OCI-LY3 (cell line): ENCODE measurements around the gene SH2D2A.

ENCODE experiments used
- H2AFZ ChIP-seq: fragments of 200-600, 300-600 bp; shearing (Covaris generic); 2 replicates; pipeline ENCODE4 v1.6.0; 2014; ENCODE audit warnings: antibody characterized with exemption, low read depth, low read length
- H3K27ac ChIP-seq: fragments of 200-600, 300-600 bp; sonication (generic); 2 replicates; pipeline ENCODE4 v1.5.1; 2014; ENCODE audit warnings: mild to moderate bottlenecking, low read length, moderate library complexity, mixed read lengths
- H3K27me3 ChIP-seq: fragments of 200-600, 300-600 bp; sonication (generic); 2 replicates; pipeline ENCODE4 v1.6.1; 2014; ENCODE audit warnings: low read depth, low read length, mixed read lengths
- H3K36me3 ChIP-seq: fragments of 200-600, 300-600 bp; sonication (generic); replicated peaks from 2 replicates; pipeline ENCODE3; 2014; ENCODE audit warnings: low read depth, low read length, mixed read lengths
- H3K4me1 ChIP-seq: fragments of 300-600, 200-600 bp; sonication (generic); 2 replicates; pipeline ENCODE4 v1.6.1; 2014; ENCODE audit warnings: low read length, mixed read lengths
- H3K4me2 ChIP-seq: fragments of 200-600, 300-600 bp; sonication (generic); 2 replicates; pipeline ENCODE4 v1.6.1; 2014; ENCODE audit warnings: low read length, mixed read lengths
- H3K4me3 ChIP-seq: fragments of 300-600, 200-600 bp; sonication (generic); 2 replicates; pipeline ENCODE4 v1.5.1; 2014; ENCODE audit warnings: antibody characterized with exemption, mild to moderate bottlenecking, low read length, moderate library complexity
- H3K79me2 ChIP-seq: fragments of 300-600, 200-600 bp; shearing (Covaris generic); 2 replicates; pipeline ENCODE4 v1.6.1; 2014; ENCODE audit warnings: mild to moderate bottlenecking, low read length, mixed read lengths
- H3K9ac ChIP-seq: fragments of 300-600, 200-600 bp; shearing (Covaris generic); 2 replicates; pipeline ENCODE4 v1.6.0; 2014; ENCODE audit warnings: mild to moderate bottlenecking, low read length, moderate library complexity
- H3K9me3 ChIP-seq: fragments of 200-600, 300-600 bp; shearing (Covaris generic); 2 replicates; pipeline ENCODE4 v1.6.1; 2014; ENCODE audit warnings: low read length, mixed read lengths; ENCODE audit not compliant: insufficient read depth
- H4K20me1 ChIP-seq: fragments of 200-600, 300-600 bp; sonication (generic); 2 replicates; pipeline ENCODE4 v1.6.1; 2016; ENCODE audit warnings: low read length, mixed read lengths; ENCODE audit not compliant: insufficient read depth
- CTCF ChIP-seq: fragments of 200-600, 300-600 bp; sonication (generic); IDR thresholded peaks from 2 replicates; pipeline ENCODE4 v1.5.1; 2014; ENCODE audit warnings: antibody characterized with exemption, low read length, low read depth
- EZH2phosphoT487 ChIP-seq: fragments of 200-600 bp; shearing (Covaris generic); IDR thresholded peaks from 2 replicates; pipeline ENCODE4 v1.6.1; 2018; ENCODE audit warnings: antibody characterized with exemption, mixed run types, low read depth

The SH2D2A gene

GRCh38 chr1:156816561-156817328 is at the start of gene SH2D2A:
TSS of gene SH2D2A (minus strand) at chr1:156816848. CDS start at chr1:156816708, 140 bp downstream.
- Histone ChIP-seq H3K4me2 (peak within 1 kb of the TSS; percentile 72), H3K79me2 (no peaks in the 10 kb centered on the region), H3K4me3 (peak within 1 kb of the TSS; percentile 72), H3K9ac (peak within 1 kb of the TSS; percentile 57), H3K27me3 (no peaks in the 10 kb centered on the region), H3K9me3 (no peaks in the 10 kb centered on the region), H3K27ac (peak within 1 kb of the TSS; percentile 4; the same call in 1 of the 2 replicates), H4K20me1 (no peaks in the 10 kb centered on the region), H2AFZ (peak within 1 kb of the TSS; percentile 50), H3K36me3 (peaks cover 4% of the 10 kb centered on the region), H3K4me1 (peaks cover 13% of the 10 kb centered on the region)
- no peak for TF ChIP-seq EZH2phosphoT487
- no peak for TF ChIP-seq CTCF

- TF ChIP-seq EZH2phosphoT487 (no peak), CTCF (no peak)
- H3K4me2 ChIP-seq: no peak overlapping the region
- H3K27me3 ChIP-seq: peaks cover 33% of the 10 kb centered on the region
- H3K9ac ChIP-seq: no peak overlapping the region
- H2AFZ ChIP-seq: no peak overlapping the region
- no peaks in the 10 kb centered on the region for H4K20me1 ChIP-seq
- H3K27ac ChIP-seq: no peak overlapping the region
- no peak overlapping the region for H3K4me3 ChIP-seq
- peaks cover 8% of the 10 kb centered on the region; the same call in 1 of the 2 replicates for H3K4me1 ChIP-seq
- no peaks in the 10 kb centered on the region for H3K79me2 ChIP-seq
- H3K9me3 ChIP-seq: no peaks in the 10 kb centered on the region
- no peaks in the 10 kb centered on the region for H3K36me3 ChIP-seq
Observed at GRCh38 chr1:156865865-156866248, 49.2 kb upstream of the SH2D2A start.

GRCh38 chr1:156865258-156865657 is 48.6 kb upstream of the SH2D2A start:
- H3K4me2 ChIP-seq: no peak overlapping the region
- no peak overlapping the region for H3K27ac ChIP-seq
- TF ChIP-seq CTCF (no peak), EZH2phosphoT487 (no peak)
- H3K79me2 ChIP-seq: no peaks in the 10 kb centered on the region
- H3K9me3 ChIP-seq: no peaks in the 10 kb centered on the region
- peaks cover 31% of the 10 kb centered on the region for H3K27me3 ChIP-seq
- no peak overlapping the region for H2AFZ ChIP-seq
- no peaks in the 10 kb centered on the region for H4K20me1 ChIP-seq
- H3K36me3 ChIP-seq: no peaks in the 10 kb centered on the region
- H3K4me3 ChIP-seq: no peak overlapping the region
- no peak overlapping the region for H3K9ac ChIP-seq
- H3K4me1 ChIP-seq: peaks cover 12% of the 10 kb centered on the region; the same call in 1 of the 2 replicates

- Histone ChIP-seq H3K27ac (no peak overlapping the region), H2AFZ (no peak overlapping the region), H3K4me2 (no peak overlapping the region), H3K36me3 (no peaks in the 10 kb centered on the region), H3K9me3 (no peaks in the 10 kb centered on the region), H3K27me3 (peaks cover 31% of the 10 kb centered on the region), H3K9ac (no peak overlapping the region), H3K4me3 (no peak overlapping the region), H4K20me1 (no peaks in the 10 kb centered on the region), H3K4me1 (peaks cover 13% of the 10 kb centered on the region; the same call in 1 of the 2 replicates), H3K79me2 (no peaks in the 10 kb centered on the region)
- TF ChIP-seq CTCF: no peak
- TF ChIP-seq EZH2phosphoT487: no peak
Observed at GRCh38 chr1:156864796-156865195, 48.1 kb upstream of the SH2D2A start.
